Ascending aorta (tissue), 2 donors: ENCODE data around the gene GSTP1. TPM values are rescaled to one million over a fixed set of nuclear protein-coding genes. Genes with fewer than 3 reads are reported as not detected.

Experiments used
- DNase-seq, 2 donors: peaks; one replicate each; pipeline ENCODE4 v3.0.0-alpha.2; 2019; ENCODE audit warnings: low spot score in 2 of 2
- H3K27ac ChIP-seq, 2 donors: fragments of 200-600 bp; sonication (generic); one replicate each; pipeline ENCODE4 v1.5.1; 2016 to 2017; ENCODE audit warnings: mild to moderate bottlenecking in 1 of 2
- H3K27me3 ChIP-seq: fragments of 200-600 bp; sonication (generic); one replicate; pipeline ENCODE4 v1.5.1; 2017
- H3K36me3 ChIP-seq, 2 donors: fragments of 200-600 bp; sonication (generic); one replicate each; pipeline ENCODE4 v1.5.1; 2016
- H3K4me1 ChIP-seq, 2 donors: fragments of 200-600 bp; sonication (generic); one replicate each; pipeline ENCODE4 v1.5.1; 2016 to 2017; ENCODE audit warnings: mild to moderate bottlenecking in 1 of 2
- H3K4me3 ChIP-seq, 2 donors: fragments of 200-600 bp; sonication (generic); one replicate each; pipeline ENCODE4 v1.5.1; 2016 to 2017; ENCODE audit warnings: mild to moderate bottlenecking in 1 of 2
- H3K9me3 ChIP-seq, 2 donors: fragments of 200-600 bp; sonication (generic); one replicate each; pipeline ENCODE4 v1.5.1; 2016
- intact Hi-C: fragments of 100-400 bp; cut with DNase I; formaldehyde crosslinking; loops from one replicate; pipeline ENCODE4 v1.15.1; 2023
- total RNA-seq: library from RNA; depleted of rRNA; stranded (reverse); fragments of >200 nt; gene quantifications from one replicate; pipeline ENCODE4 v1.1.0, GENCODE V29; 2016
- TF ChIP-seq, protein P1 (sequence below), 3 experiments: fragments of 200-600 bp in 2 of 3; fragments of 450-650 bp in 1 of 3; sonication (generic) in 2 of 3; IDR thresholded peaks; one replicate each; pipeline ENCODE4 v1.5.1; 2016 to 2019; ENCODE audit warnings: antibody characterized with exemption in 3 of 3, mild to moderate bottlenecking in 1 of 3, moderate library complexity in 1 of 3

Gene GSTP1
- total RNA-seq, 1 donor from 2014 or later: 1,335 TPM

DNA sequence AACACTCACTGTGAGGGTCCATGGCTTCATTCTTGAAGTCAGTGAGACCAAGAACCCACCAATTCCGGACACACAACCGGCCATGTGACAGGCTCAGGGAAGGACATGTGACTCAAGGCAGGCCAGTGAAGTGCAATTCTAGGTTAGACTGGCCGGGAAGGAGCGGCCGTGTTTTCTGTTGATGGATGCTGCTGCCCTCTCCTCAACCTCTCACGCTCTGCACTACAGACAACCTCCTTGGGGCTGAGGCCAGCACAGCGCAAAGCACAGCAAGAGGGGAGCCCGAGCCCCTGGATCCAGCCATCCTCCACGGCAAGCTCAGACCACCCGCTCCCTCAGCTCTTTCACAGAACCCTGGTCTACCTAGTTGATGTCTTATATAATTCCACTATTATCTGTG lies 43.4 kb downstream of the GSTP1 start:
- DNase-seq: no peak
- Histone ChIP-seq H3K4me1 (peaks cover 4 to 6% of the 10 kb centered on the region in 2 donors), H3K27me3 (no peaks in the 10 kb centered on the region), H3K4me3 (no peak overlapping the region), H3K27ac (no peak overlapping the region), H3K9me3 (no peaks in the 10 kb centered on the region), H3K36me3 (no peaks in the 10 kb centered on the region)
- intact Hi-C loops: no loop called here
- TF ChIP-seq, protein P1, sequence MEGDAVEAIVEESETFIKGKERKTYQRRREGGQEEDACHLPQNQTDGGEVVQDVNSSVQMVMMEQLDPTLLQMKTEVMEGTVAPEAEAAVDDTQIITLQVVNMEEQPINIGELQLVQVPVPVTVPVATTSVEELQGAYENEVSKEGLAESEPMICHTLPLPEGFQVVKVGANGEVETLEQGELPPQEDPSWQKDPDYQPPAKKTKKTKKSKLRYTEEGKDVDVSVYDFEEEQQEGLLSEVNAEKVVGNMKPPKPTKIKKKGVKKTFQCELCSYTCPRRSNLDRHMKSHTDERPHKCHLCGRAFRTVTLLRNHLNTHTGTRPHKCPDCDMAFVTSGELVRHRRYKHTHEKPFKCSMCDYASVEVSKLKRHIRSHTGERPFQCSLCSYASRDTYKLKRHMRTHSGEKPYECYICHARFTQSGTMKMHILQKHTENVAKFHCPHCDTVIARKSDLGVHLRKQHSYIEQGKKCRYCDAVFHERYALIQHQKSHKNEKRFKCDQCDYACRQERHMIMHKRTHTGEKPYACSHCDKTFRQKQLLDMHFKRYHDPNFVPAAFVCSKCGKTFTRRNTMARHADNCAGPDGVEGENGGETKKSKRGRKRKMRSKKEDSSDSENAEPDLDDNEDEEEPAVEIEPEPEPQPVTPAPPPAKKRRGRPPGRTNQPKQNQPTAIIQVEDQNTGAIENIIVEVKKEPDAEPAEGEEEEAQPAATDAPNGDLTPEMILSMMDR (IDR thresholded peaks at IDR 0.05): no peak

DNA sequence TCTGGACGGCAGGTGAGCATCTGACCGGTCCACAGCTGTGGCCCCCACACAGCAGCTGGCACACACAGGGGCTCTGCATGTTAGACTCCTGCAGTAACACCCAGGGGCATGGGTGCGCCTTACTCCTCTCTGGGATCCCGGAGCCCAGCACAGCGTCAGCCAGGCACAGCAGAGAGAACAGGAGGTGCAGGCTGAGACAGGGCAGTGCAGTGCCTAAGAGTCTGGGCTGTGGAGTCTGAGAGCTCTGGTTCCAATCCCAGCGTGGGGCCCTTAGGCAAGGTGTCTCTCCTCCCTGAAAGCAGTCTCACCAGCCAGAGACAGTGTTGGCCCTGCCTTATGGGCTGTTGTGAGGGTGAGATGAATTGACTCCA lies 43.8 kb downstream of the GSTP1 start:
- intact Hi-C loops: no loop called here
- Histone ChIP-seq H3K27ac (no peak overlapping the region), H3K27me3 (no peaks in the 10 kb centered on the region), H3K4me1 (peaks cover 4 to 6% of the 10 kb centered on the region in 2 donors), H3K36me3 (no peaks in the 10 kb centered on the region), H3K4me3 (no peak overlapping the region), H3K9me3 (no peaks in the 10 kb centered on the region)
- TF ChIP-seq, protein P1 (IDR thresholded peaks at IDR 0.05): no peak
- no peak for DNase-seq

DNA sequence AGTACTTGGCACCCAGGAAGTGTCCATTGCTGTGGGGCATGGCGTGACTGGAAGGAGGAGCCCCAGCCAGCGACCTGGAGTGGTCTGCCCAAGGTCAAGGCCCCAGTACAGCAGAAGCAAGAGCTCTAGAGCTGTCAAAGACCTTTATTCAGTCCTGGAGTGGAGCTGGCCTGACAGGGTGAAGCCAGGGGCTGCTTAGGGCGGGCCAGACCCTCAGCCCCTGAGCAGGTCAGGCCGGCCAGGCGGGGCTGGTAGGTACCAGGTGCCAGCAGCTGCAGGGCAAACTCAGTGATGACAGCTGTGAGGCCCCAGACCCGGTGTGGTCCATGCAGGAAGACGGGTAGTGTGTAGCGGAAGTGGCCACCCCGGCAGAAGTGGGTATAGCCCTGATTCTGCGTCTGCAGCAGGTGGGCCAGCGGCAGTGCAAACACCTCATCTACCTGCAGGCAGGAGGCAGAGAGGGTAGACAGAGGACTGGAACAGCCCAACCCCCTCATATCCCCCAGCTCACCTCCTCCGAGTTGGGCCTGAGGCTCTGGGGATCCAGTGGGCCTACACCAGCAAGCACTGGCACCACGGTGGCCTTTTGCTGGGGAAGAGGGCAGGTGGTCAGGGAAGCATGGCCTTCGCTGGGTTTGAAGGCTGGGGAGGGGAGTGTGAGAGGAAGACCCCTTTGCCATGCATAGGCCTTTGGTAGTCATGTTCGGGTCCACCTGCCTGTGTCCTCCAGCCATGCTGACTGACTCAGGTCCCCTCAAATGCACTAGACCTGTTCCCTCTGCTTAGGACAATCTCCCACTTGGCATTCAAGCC lies 44.4 kb downstream of the GSTP1 start:
- Histone ChIP-seq H3K9me3 (no peaks in the 10 kb centered on the region), H3K27me3 (no peaks in the 10 kb centered on the region), H3K4me1 (peaks cover 4 to 6% of the 10 kb centered on the region in 2 donors), H3K4me3 (no peak overlapping the region), H3K27ac (no peak overlapping the region), H3K36me3 (no peaks in the 10 kb centered on the region)
- DNase-seq: no peak
- TF ChIP-seq, protein P1 (IDR thresholded peaks at IDR 0.05): no peak
- intact Hi-C loops: loop anchor here (2.0 kb wide), 1 partner anchor 45 kb away; the partner anchor contains the start of gene GSTP1

DNA sequence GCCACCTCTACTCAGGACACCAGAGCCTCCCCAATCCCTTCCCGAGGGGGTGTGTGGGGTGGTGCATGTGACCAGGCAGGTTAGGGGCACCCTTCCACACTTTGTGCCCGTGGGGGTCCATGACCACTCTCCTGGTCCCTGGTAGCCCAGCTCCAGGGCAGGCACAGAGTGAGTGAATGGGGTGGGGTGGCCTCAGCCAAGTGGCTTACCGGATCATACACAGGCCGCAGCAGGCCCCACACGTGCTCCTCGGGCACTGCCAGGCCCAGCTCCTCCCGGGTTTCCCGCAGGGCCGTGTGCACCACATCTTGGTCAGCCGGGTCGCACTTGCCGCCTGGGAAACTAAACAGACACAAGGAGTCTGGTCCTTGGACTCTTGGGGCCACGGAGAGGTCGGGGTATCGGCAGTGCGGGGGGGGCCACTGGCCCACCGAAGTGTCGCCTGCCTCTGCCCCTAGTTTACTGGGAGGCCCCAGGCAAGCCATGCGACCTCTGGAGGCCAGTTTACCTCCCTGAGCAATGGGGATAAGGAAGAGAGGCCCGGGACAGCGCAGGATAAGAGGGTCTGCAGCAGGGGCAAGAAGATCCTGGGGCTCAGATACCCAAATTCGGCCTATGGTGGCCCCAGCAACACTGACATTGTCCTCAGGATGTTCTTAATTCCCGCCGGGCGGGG lies 45.2 kb downstream of the GSTP1 start:
- Histone ChIP-seq H3K27ac (peak overlapping the region; percentile 81 to 92), H3K36me3 (no peaks in the 10 kb centered on the region), H3K9me3 (no peaks in the 10 kb centered on the region), H3K4me1 (peaks cover 4 to 6% of the 10 kb centered on the region in 2 donors), H3K4me3 (peak overlapping the region; percentile 65 to 74), H3K27me3 (no peaks in the 10 kb centered on the region)
- no peak for DNase-seq
- intact Hi-C loops: loop anchor here (2.0 kb wide), 1 partner anchor 46 kb away; the partner anchor contains the start of gene GSTP1
- TF ChIP-seq, protein P1 (IDR thresholded peaks at IDR 0.05): no peak

DNA sequence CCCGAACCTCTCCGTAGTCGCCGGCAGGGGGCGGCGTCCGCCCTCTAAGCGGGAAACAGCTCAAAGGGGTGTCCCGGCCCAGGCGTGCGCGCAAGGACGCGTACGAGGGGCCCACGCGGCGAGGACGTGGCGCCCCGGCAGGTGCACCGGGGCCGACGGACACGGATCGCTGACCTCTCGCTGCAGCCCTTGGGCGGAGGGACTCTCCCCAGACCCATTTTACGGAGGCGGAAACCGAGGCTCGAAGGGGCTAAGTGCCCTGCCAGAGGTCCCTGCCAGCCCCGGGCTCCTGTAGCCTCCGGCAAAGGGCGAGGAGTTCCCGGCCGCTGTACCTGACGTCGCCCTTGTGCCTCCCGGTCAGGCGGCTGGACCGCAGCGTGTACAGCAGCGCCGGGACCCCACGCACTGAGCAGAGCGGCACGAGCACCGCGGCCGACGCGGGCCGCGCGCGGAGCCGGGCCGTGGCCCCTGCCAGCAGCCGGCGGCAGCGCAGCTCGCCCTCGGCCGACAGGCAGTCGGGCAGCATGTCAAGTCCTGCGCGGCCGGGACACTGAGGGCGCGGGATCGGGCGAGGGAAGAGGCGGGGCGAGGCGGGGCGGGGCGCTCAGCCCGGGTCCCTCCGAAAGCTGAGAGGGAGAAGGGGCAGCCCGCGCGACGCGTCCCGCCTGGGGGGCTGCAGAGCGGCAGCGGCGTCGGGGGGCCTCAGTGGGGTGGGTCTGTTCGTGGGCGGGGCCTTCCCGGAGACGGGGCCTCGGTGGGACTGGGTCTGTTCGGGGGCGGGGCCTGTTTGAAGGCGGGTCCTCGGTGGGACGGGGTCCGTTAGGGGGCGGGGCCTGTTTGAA lies 46.0 kb downstream of the GSTP1 start, which contains the start of gene NUDT8:
Gene NUDT8, minus strand, starts transcription at position 552 of the 842 bp plus-strand sequence. Its CDS starts 26 bp downstream, at position 526.
- H3K36me3 ChIP-seq: no peaks in the 10 kb centered on the region
- peak; percentile 38 to 91 for DNase-seq
- no peaks in the 10 kb centered on the region for H3K27me3 ChIP-seq
- H3K27ac ChIP-seq: peak within 1 kb of the TSS; percentile 81 to 92
- TF ChIP-seq, protein P1 (IDR thresholded peaks at IDR 0.05): peak; percentile 88 to 92 (median 90)
- peaks cover 4 to 6% of the 10 kb centered on the region in 2 donors for H3K4me1 ChIP-seq
- no peaks in the 10 kb centered on the region for H3K9me3 ChIP-seq
- intact Hi-C loops: loop anchor here (1.0 to 10.0 kb wide), 5 partner anchors 23 to 175 kb away; partner anchors contain the start of genes CDK2AP2, GSTP1 and NDUFV1
- H3K4me3 ChIP-seq: peak within 1 kb of the TSS; percentile 65 to 80
